Activated CD8-positive, alpha-beta memory T cell treated with anti-CD3 and anti-CD28 coated beads, Interleukin-2, amount 10 ng/mL, durations not matched to agents 7 days and 5 days (primary cell): ENCODE measurements around the gene SCGB1A1. TPM values are rescaled to one million over a fixed set of nuclear protein-coding genes. Genes with fewer than 3 reads are reported as not detected.

Experiments used
- ATAC-seq: fragments of 150-1000 bp; cut with Tn5 transposase; one replicate; pipeline ENCODE4 v1.10.0; 2021; ENCODE audit warnings: moderate library complexity
- CTCF ChIA-PET: fragments of 350-600 bp; sonication (Branson Sonifier 250); formaldehyde crosslinking; loops from one replicate; lab custom pipeline; 2021; ENCODE audit warnings: antibody characterized with exemption; lab: Charles Lee
- DNase-seq: peaks from one replicate; pipeline ENCODE4 v3.0.0-alpha.2; 2020
- H3K27ac Mint-ChIP-seq: one replicate; pipeline ENCODE4 v1.8.0; 2021; ENCODE audit warnings: mild to moderate bottlenecking, mixed read lengths
- H3K27me3 Mint-ChIP-seq: one replicate; pipeline ENCODE4 v1.8.0; 2021; ENCODE audit warnings: mixed read lengths
- H3K36me3 Mint-ChIP-seq: one replicate; pipeline ENCODE4 v1.8.0; 2021; ENCODE audit warnings: mild to moderate bottlenecking, mixed read lengths
- H3K4me1 Mint-ChIP-seq: one replicate; pipeline ENCODE4 v1.8.0; 2021; ENCODE audit warnings: mixed read lengths
- H3K4me3 Mint-ChIP-seq: one replicate; pipeline ENCODE4 v1.8.0; 2021; ENCODE audit warnings: mild to moderate bottlenecking, moderate library complexity, mixed read lengths
- H3K9me3 Mint-ChIP-seq: one replicate; pipeline ENCODE4 v1.8.0; 2022; ENCODE audit warnings: low read depth, mixed read lengths
- total RNA-seq, 2 experiments: library from RNA; stranded (reverse); gene quantifications; one replicate each; pipeline ENCODE4 v1.2.3, GENCODE V29; 2021

SCGB1A1 gene
- total RNA-seq, 2 experiments from 2014 or later, result not detected

DNA sequence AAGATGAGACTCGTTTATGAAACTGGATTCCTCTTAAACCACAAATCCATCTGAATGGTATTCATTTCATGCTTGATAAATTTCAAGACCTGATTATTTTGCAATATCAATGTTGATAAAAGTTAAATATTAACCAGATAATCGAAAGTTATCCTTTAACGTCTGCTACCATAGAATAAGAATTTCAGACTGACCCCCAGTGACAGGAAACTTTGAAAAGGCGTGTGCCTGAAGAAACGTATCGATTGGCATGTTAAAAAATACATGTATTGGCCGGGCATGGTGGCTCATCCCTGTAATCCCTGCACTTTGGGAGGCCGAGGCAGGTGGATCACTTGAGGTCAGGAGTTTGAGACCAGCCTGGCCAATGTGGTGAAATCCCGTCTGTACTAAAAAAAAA is 13.9 kb downstream of the SCGB1A1 start:
- ATAC-seq (no peak), DNase-seq (no peak)
- CTCF ChIA-PET, result interaction anchor here (1.6 kb wide), 1 partner anchor 127 kb away, joined by 3 read pairs; no protein-coding TSS in a partner anchor
- Mint-ChIP-seq H3K27me3 (no peaks in the 10 kb centered on the region), H3K36me3 (no peaks in the 10 kb centered on the region), H3K4me1 (peaks cover 70% of the 10 kb centered on the region), H3K9me3 (no peaks in the 10 kb centered on the region), H3K4me3 (no peak overlapping the region), H3K27ac (no peak overlapping the region)

DNA sequence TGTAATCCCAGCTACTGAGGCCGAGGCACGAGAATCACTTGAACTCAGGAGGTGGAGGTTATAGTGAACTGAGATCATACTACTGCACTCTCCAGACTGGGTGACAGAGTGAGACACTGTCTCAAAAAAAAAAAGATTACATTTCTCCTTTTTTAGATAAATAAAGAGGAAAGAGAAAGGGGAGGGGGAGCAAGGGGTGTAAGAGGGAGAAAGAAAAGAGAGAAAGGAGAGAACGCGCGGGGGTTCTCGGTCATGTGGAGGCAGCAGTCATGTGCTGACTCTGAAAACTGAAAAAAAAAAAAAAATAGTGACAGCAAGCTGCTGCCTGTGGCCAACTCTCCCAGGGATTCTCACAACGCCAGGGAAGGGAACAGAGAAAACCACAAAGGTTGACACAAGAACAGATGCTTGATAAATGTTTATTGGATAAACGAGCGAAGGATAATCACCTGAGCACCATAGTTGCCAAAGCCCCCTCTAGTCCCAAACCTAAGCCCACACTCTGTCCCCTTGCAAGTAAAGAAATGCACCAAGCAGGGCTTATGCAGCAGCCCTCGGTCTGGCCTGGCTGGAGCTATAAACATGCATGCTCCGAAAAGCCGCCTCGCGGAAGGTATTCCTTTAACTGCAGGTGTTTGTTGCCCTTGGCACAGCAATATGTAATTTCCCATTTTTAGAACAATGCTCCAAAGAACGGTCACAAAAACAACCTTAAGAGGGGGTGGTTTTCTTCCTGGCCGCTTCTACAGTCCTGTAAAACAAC is 14.5 kb downstream of the SCGB1A1 start:
- ATAC-seq (no peak), DNase-seq (no peak)
- no peak overlapping the region for H3K27ac Mint-ChIP-seq
- CTCF ChIA-PET, result interaction anchor here (1.6 to 1.7 kb wide), 2 partner anchors 9 to 126 kb away, joined by 3 to 7 read pairs; no protein-coding TSS in a partner anchor
- no peaks in the 10 kb centered on the region for H3K27me3 Mint-ChIP-seq
- H3K4me3 Mint-ChIP-seq, result no peak overlapping the region
- no peaks in the 10 kb centered on the region for H3K9me3 Mint-ChIP-seq
- peaks cover 63% of the 10 kb centered on the region for H3K4me1 Mint-ChIP-seq
- H3K36me3 Mint-ChIP-seq, result no peaks in the 10 kb centered on the region

DNA sequence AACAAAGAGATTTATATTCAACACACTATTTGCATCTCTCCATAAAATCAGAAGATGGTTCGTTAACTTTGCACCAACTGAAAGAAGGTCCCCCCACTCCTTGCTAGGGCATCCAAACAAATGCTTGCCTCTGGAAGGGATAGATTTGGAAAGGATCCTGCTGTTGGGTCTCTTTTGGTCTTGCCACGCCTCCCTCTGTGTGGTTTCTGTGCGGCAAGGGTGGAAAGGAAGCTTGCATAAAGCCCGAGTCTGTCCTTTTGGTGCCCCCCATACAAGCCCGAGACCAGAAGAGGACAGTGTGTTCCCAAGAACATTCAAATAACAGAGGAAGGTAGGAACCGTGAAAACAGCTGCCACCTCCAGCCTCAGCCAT is 15.1 kb downstream of the SCGB1A1 start:
- Mint-ChIP-seq H3K27me3 (no peaks in the 10 kb centered on the region), H3K4me3 (no peak overlapping the region), H3K9me3 (no peaks in the 10 kb centered on the region), H3K4me1 (peaks cover 58% of the 10 kb centered on the region), H3K27ac (no peak overlapping the region), H3K36me3 (no peaks in the 10 kb centered on the region)
- ATAC-seq (no peak), DNase-seq (no peak)
- CTCF ChIA-PET, result interaction anchor here (1.6 to 1.7 kb wide), 2 partner anchors 10 to 125 kb away, joined by 3 to 7 read pairs; no protein-coding TSS in a partner anchor

DNA sequence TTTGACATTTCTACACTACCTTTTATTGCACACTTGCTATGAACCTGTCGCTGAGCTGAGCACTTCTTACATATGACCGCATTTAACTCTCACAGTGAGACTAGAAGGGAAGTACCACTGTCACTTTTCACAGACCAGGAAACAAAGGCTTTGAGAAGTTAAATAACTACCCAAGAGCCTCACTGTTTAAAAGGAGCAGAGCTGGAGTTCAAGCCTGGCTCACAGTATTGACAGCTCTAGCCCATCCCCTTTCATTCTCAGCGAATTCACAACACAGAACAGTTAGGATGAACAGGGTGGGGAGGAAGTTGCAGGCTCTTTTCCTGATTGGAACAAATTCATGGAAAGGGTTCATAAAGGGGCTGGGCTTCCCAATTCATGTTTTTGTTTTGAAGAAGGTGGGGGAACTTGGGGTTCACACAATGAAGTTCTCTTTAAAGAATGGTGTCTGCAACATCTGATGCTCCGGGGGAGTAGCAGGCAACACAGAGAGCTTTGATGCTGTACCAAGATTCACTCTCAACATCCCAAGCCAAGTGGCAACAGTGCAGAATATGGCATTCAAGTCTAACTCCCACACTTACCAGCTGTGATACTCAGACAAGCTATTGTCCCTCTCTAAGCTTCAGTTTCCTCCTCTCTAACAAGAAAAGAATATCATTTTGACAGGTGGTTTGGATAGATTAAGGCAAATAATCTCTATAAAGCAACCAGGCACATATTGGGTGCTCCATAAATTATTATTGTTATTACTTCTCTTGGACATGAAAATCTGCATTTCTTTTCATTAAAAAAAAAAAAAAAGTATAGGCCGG is 17.2 kb downstream of the SCGB1A1 start:
- H3K9me3 Mint-ChIP-seq, result no peaks in the 10 kb centered on the region
- no peak overlapping the region for H3K27ac Mint-ChIP-seq
- peak; percentile 53 for ATAC-seq
- peaks cover 39% of the 10 kb centered on the region for H3K4me1 Mint-ChIP-seq
- no peaks in the 10 kb centered on the region for H3K27me3 Mint-ChIP-seq
- CTCF ChIA-PET, result interaction anchor here (0.9 to 3.4 kb wide), 4 partner anchors 11 to 109 kb away, joined by 3 to 18 read pairs (median 4); no protein-coding TSS in a partner anchor
- DNase-seq, result no peak
- no peaks in the 10 kb centered on the region for H3K36me3 Mint-ChIP-seq
- H3K4me3 Mint-ChIP-seq, result no peak overlapping the region

DNA sequence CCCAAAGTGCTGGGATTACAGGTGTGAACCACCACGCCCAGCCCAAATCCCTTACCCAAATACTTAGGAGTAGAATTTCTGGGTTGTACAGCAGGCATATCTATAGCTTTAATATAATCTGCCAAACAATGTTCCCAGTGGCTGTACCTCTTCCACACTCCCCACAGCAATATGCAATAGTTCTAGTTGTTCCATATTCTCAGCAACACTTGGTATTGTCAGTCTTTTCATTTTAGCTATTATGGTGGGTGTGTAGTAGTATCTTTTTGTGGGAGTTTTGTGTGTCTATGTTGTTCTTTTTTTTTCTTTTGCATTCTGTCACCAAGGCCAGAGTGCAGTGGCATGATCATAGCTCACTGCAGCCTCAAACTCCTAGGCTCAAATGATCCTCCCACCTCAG is 18.8 kb downstream of the SCGB1A1 start:
- CTCF ChIA-PET, result interaction anchor here (0.6 to 3.4 kb wide), 5 partner anchors 9 to 242 kb away, joined by 3 to 18 read pairs (median 3); no protein-coding TSS in a partner anchor
- ATAC-seq, result no peak
- Mint-ChIP-seq H3K4me3 (no peak overlapping the region), H3K4me1 (peaks cover 26% of the 10 kb centered on the region), H3K27me3 (no peaks in the 10 kb centered on the region), H3K9me3 (no peaks in the 10 kb centered on the region), H3K36me3 (no peaks in the 10 kb centered on the region), H3K27ac (no peak overlapping the region)
- DNase-seq, result no peak

DNA sequence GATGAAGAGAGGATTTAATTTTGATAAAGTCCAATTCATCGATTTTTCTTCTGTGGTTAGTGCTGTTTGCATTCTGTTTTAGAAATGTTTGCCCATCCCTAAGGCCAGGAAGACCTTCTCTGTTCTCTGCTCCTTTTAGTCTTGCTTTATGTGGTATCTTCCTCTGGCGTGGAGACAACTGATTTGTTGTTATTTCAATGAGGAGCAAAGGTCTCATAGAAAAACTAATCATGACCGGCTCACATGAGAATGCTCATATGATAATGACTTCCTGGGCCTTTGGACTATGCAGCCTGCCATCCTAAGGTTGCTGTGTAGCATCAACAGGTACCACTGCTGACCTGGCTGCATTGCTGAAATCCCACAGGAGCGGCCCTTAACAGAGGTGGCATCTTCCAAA is 19.8 kb downstream of the SCGB1A1 start:
- peaks cover 3% of the 10 kb centered on the region for H3K27me3 Mint-ChIP-seq
- ATAC-seq, result no peak
- no peak overlapping the region for H3K27ac Mint-ChIP-seq
- H3K36me3 Mint-ChIP-seq, result no peaks in the 10 kb centered on the region
- CTCF ChIA-PET, result interaction anchor here (0.7 to 3.4 kb wide), 2 partner anchors 14 to 102 kb away, joined by 5 to 18 read pairs; no protein-coding TSS in a partner anchor
- no peak overlapping the region for H3K4me3 Mint-ChIP-seq
- H3K9me3 Mint-ChIP-seq, result no peaks in the 10 kb centered on the region
- H3K4me1 Mint-ChIP-seq, result peaks cover 22% of the 10 kb centered on the region
- DNase-seq, result no peak

DNA sequence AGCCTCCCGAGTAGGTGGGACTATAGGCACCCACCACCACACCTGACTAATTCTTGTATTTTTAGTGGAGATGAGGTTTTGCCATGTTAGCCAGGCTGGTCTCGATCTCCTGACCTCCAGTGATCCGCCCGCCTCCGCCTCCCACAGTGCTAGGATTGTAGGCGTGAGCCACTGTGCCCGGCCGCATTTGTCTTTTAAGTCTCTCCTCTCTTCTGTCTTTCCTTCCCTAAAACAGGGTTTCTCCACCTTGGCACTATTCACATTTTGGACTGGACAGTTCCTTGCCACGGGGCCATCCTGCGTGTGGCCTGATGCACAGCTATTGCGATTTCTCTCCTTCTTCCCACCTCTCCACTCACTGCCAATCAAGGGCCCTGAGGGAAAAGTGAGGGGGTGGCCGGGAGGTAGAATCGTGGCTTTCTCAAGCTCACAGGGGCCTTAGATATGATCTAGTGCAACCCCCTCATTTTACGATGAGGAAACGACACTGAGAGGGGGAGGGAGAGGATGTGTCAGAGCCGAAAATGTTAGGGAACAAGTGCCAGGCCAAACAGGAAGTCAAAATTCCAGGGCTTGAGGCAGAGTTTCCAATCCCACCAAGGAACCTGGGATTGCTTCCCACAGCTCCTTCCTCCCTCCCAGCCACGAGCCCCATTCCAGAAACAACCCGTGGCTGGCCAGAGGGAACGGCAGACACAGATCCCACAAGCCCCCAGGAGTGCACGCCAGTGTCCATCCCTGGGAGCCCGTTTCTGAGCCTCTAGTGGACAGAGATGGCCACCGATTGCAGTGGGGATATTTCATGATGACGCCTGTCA is 21.2 kb downstream of the SCGB1A1 start:
- Mint-ChIP-seq H3K36me3 (no peaks in the 10 kb centered on the region), H3K27ac (no peak overlapping the region), H3K27me3 (peaks cover 16% of the 10 kb centered on the region), H3K4me1 (peaks cover 22% of the 10 kb centered on the region), H3K4me3 (no peak overlapping the region), H3K9me3 (no peaks in the 10 kb centered on the region)
- CTCF ChIA-PET, result interaction anchor here (2.5 kb wide), 1 partner anchor 16 kb away, joined by 7 read pairs; no protein-coding TSS in a partner anchor
- ATAC-seq, result no peak
- DNase-seq, result no peak

DNA sequence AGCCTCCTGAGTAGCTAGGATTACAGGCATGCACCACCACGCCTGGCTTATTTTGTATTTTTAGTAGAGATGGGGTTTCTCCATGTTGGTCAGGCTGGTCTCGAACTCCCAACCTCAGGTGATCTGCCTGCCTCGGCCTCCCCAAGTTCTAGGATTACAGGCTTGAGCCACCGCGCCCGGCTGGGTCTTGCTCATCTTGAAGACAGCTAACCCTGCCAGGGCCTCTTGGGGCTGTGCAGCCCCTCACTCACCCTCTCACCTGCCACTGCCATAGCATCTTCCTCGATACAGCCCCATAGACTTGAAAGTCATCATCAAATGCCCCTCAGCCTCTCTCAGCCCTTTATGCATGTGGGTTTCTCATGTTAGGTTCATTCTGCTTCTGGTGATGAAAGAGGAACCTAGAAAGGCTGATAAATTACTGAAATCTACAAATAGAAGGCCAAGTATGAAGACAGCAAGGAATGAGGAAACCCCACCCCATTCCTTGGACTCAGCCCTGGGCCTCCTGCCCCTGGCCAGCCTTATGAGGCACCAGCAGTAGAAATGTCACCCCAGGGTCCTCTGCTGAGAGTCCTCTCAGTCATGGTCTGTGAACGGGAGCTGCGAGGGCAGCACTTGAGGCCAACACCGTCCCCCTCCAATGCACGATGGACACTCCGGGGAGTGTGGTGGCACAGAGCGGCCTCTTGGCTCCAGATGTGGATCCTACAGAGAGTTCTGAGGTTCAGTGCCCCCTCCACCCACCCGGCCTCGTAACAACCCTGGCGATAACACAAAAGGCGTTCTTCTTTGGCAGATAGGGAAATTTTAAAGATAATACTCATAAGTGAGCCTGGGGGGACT is 24.8 kb downstream of the SCGB1A1 start:
- DNase-seq (no peak), ATAC-seq (no peak)
- Mint-ChIP-seq H3K27ac (no peak overlapping the region), H3K9me3 (no peaks in the 10 kb centered on the region), H3K36me3 (no peaks in the 10 kb centered on the region), H3K4me3 (no peak overlapping the region), H3K27me3 (peaks cover 40% of the 10 kb centered on the region), H3K4me1 (peaks cover 10% of the 10 kb centered on the region)
- CTCF ChIA-PET, result interaction anchor here (0.6 to 2.6 kb wide), 7 partner anchors 9 to 99 kb away, joined by 3 to 12 read pairs (median 4); no protein-coding TSS in a partner anchor

DNA sequence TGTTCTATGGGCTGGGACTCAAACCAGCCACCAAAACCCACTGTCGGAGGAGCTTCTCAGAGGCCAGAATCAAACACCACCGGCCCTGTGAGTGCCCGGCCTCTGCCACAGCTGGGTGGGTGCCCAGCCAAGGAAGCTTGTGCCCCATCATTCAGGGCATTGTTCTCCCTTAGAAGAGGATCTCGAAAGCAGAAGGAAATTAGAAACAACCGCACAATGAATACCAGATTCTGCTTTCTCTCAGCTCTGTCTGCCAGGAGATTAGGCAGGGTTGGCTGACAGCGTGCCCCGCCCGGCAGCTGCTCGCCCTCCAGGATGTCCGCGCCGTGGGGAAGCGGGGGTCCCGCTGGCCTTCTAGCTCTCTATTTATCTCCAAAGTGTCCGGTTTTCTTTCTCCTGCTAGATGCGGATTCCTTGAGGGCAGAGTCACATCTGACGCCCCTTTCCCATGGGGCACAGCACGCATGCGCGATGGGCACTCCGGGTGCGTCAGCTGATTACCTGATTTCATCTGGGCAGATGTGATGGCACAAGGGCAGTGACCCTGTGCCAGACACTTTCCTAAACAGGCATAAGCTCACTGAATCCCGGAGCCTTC is 25.5 kb downstream of the SCGB1A1 start:
- CTCF ChIA-PET, result interaction anchor here (0.8 to 2.6 kb wide), 8 partner anchors 10 to 133 kb away, joined by 3 to 12 read pairs (median 4); no protein-coding TSS in a partner anchor
- H3K27ac Mint-ChIP-seq, result no peak overlapping the region
- peaks cover 10% of the 10 kb centered on the region for H3K4me1 Mint-ChIP-seq
- DNase-seq, result no peak
- H3K4me3 Mint-ChIP-seq, result peak overlapping the region; percentile 58
- H3K27me3 Mint-ChIP-seq, result peaks cover 40% of the 10 kb centered on the region
- ATAC-seq, result no peak
- no peaks in the 10 kb centered on the region for H3K9me3 Mint-ChIP-seq
- no peaks in the 10 kb centered on the region for H3K36me3 Mint-ChIP-seq

DNA sequence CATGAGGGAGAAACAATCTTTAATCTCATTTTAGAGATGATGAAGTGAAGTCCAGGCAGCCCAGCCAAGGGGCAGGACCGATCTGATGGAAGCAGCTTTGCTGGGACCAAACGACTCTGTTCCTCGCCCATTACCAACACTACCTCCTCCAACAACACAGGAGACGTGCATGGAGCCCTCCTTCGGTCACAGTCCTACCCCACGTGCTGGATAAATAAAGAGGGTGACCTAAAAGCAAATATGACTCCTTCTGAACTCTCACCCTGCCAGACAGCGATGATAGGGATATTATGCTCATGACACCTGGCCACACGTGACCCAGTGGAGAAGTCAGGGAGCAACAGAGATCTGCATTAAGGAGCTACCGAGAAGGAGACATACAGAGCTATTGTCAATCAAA is 26.0 kb downstream of the SCGB1A1 start:
- H3K9me3 Mint-ChIP-seq, result no peaks in the 10 kb centered on the region

DNA sequence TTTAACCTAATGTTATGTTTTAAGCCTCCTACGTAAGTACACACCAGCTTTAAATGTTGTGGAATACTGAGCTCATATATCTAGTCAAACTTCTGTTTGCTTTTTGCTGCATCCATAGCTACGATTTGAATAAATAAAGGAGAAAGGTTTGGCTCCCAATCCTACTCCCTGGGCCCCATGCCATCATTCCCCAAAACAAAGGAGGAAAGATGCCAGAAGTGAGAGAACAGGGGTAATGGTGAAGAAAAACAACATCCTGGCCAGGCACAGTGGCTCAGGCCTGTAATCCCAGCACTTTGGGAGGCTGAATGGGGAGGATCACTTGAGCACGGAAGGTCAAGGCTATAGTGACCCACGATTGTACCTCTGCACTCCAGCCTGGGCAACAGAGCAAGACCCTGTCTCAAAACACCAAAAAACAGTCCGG is 26.5 kb downstream of the SCGB1A1 start:
- peaks cover 40% of the 10 kb centered on the region for H3K27me3 Mint-ChIP-seq
- CTCF ChIA-PET, result interaction anchor here (0.8 to 2.6 kb wide), 6 partner anchors 13 to 134 kb away, joined by 3 to 12 read pairs (median 4); no protein-coding TSS in a partner anchor
- H3K4me1 Mint-ChIP-seq, result peaks cover 10% of the 10 kb centered on the region
- DNase-seq, result no peak
- no peaks in the 10 kb centered on the region for H3K9me3 Mint-ChIP-seq
- ATAC-seq, result no peak
- H3K4me3 Mint-ChIP-seq, result no peak overlapping the region
- no peak overlapping the region for H3K27ac Mint-ChIP-seq
- H3K36me3 Mint-ChIP-seq, result no peaks in the 10 kb centered on the region

More for the DNA sequence above, 26.0 kb downstream of the SCGB1A1 start:
- Mint-ChIP-seq H3K36me3 (no peaks in the 10 kb centered on the region), H3K27me3 (peaks cover 40% of the 10 kb centered on the region), H3K4me1 (peaks cover 10% of the 10 kb centered on the region), H3K4me3 (peak overlapping the region; percentile 58), H3K27ac (peak overlapping the region; percentile 16)
- CTCF ChIA-PET, result interaction anchor here (0.8 to 2.6 kb wide), 6 partner anchors 13 to 134 kb away, joined by 3 to 12 read pairs (median 4); no protein-coding TSS in a partner anchor
- DNase-seq, result no peak
- no peak for ATAC-seq
